Prostate gland (tissue), 2 donors: ENCODE measurements around the gene STK38. TPM values are rescaled to one million over a fixed set of nuclear protein-coding genes. Genes with fewer than 3 reads are reported as not detected.

ENCODE experiments used
- DNase-seq: peaks from one replicate; pipeline ENCODE4 v3.0.0-alpha.2; 2019; ENCODE audit warnings: low spot score
- H3K27ac ChIP-seq, 2 donors: fragments of 200-600 bp; sonication (generic); 2 replicates each; pipeline ENCODE4 v1.5.1; 2017 to 2019
- H3K27me3 ChIP-seq: fragments of 200-600 bp; sonication (generic); replicated peaks from 2 replicates; pipeline ENCODE4 v1.5.1; 2019; ENCODE audit not compliant: insufficient read depth
- H3K36me3 ChIP-seq, 2 donors: fragments of 200-600 bp; sonication (generic); 1 replicate in 1 of 2; 2 replicates in 1 of 2; pipeline versions ENCODE4 v1.5.1 to v1.8.1; 2017 to 2019
- H3K4me1 ChIP-seq: fragments of 200-600 bp; sonication (generic); replicated peaks from 2 replicates; pipeline ENCODE4 v1.5.1; 2019
- H3K4me3 ChIP-seq, 2 donors: fragments of 200-600 bp; sonication (generic); 2 replicates each; pipeline ENCODE4 v1.5.1; 2017 to 2019
- H3K9me3 ChIP-seq: fragments of 200-600 bp; sonication (generic); 2 replicates; pipeline ENCODE4 v1.5.1; 2017
- POLR2A ChIP-seq: fragments of 450-650 bp; IDR thresholded peaks from one replicate; pipeline ENCODE4 v1.6.1; 2016; ENCODE audit warnings: antibody characterized with exemption, mild to moderate bottlenecking
- POLR2AphosphoS5 ChIP-seq: sonication (generic); formaldehyde crosslinking; IDR thresholded peaks from one replicate; pipeline ENCODE4 v1.6.1; 2017; ENCODE audit warnings: antibody characterized with exemption
- WGBS: methylation state at CpG from one replicate; pipeline ENCODE4 v1.1.5; 2018; 5-methylcytosine and 5-hydroxymethylcytosine counted together
- intact Hi-C: fragments of 100-400 bp; cut with DNase I; formaldehyde crosslinking; loops from one replicate; pipeline ENCODE4 v1.14.2; 2022
- total RNA-seq, 2 donors: library from RNA; depleted of rRNA; stranded (reverse); fragments of >200 nt; gene quantifications; one replicate each; pipeline ENCODE4 v1.1.0, GENCODE V29; 2016
- TF ChIP-seq, protein P1 (sequence below), 4 experiments: fragments of 200-600 bp in 2 of 4; fragments of 450-650 bp in 2 of 4; sonication (generic) in 2 of 4; IDR thresholded peaks; 1 replicate in 3 of 4; 2 replicates in 1 of 4; pipeline ENCODE4 v1.5.1; 2016 to 2019; ENCODE audit warnings: antibody characterized with exemption in 4 of 4, mild to moderate bottlenecking in 2 of 4, moderate library complexity in 2 of 4

STK38 gene
- total RNA-seq, 2 donors from 2014 or later, result 16.5 to 17.7 TPM

DNA sequence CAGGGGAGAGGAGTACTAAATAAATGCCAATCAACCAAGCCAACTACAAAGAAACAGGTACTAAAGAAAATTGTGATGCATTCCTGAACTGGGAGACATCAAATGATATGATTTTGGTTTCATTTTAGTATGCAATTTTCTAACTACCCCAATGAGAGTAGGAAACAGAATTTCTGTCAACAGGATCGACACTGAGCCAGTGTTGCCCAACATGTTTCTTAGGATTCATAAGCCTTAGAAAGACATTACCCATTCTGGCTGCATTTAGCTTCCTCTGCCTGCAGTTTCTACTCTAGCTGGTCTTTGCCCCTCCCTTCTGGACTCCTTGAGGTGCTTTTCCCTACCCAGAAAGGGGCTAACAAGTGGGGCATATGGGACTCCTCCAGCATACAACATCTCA lies 54.7 kb downstream of the STK38 start:
- TF ChIP-seq POLR2AphosphoS5 (no peak), POLR2A (no peak)
- TF ChIP-seq, protein P1, sequence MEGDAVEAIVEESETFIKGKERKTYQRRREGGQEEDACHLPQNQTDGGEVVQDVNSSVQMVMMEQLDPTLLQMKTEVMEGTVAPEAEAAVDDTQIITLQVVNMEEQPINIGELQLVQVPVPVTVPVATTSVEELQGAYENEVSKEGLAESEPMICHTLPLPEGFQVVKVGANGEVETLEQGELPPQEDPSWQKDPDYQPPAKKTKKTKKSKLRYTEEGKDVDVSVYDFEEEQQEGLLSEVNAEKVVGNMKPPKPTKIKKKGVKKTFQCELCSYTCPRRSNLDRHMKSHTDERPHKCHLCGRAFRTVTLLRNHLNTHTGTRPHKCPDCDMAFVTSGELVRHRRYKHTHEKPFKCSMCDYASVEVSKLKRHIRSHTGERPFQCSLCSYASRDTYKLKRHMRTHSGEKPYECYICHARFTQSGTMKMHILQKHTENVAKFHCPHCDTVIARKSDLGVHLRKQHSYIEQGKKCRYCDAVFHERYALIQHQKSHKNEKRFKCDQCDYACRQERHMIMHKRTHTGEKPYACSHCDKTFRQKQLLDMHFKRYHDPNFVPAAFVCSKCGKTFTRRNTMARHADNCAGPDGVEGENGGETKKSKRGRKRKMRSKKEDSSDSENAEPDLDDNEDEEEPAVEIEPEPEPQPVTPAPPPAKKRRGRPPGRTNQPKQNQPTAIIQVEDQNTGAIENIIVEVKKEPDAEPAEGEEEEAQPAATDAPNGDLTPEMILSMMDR (IDR thresholded peaks at IDR 0.05), result no peak
- H3K27me3 ChIP-seq, result no peaks in the 10 kb centered on the region
- no peaks in the 10 kb centered on the region for H3K36me3 ChIP-seq
- H3K4me1 ChIP-seq, result no peaks in the 10 kb centered on the region
- no peak overlapping the region for H3K27ac ChIP-seq
- 94% methylated on average over 1 of the region's 1 CpG for WGBS
- no peak overlapping the region for H3K4me3 ChIP-seq
- no peaks in the 10 kb centered on the region for H3K9me3 ChIP-seq
- DNase-seq, result no peak
- intact Hi-C loops, result no loop called here

DNA sequence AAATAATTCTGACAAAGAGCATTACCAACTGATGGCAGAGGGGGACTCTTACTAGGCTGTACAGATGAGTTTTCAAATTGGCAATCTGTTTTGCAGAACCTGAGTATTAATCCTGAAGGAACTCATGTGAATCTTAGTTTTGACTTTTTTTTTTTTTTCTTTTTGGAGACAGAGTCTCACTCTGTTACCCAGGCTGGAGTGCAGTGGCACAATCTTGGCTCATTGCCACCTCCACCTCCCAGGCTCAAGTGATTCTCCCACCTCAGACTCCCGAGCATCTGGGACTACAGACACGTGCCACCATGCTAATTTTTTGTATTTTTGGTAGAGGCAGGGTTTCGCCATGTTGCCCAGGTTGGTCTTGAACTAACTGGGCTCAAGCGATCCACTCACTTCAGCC lies 55.2 kb downstream of the STK38 start:
- H3K4me1 ChIP-seq, result no peaks in the 10 kb centered on the region
- TF ChIP-seq, protein P1 (IDR thresholded peaks at IDR 0.05), result no peak
- TF ChIP-seq POLR2AphosphoS5 (no peak), POLR2A (no peak)
- H3K36me3 ChIP-seq, result no peaks in the 10 kb centered on the region
- H3K4me3 ChIP-seq, result no peak overlapping the region
- 82% methylated on average over 4 of the region's 4 CpGs for WGBS
- no peak overlapping the region for H3K27ac ChIP-seq
- DNase-seq, result no peak
- no peaks in the 10 kb centered on the region for H3K9me3 ChIP-seq
- intact Hi-C loops, result no loop called here
- H3K27me3 ChIP-seq, result no peaks in the 10 kb centered on the region

DNA sequence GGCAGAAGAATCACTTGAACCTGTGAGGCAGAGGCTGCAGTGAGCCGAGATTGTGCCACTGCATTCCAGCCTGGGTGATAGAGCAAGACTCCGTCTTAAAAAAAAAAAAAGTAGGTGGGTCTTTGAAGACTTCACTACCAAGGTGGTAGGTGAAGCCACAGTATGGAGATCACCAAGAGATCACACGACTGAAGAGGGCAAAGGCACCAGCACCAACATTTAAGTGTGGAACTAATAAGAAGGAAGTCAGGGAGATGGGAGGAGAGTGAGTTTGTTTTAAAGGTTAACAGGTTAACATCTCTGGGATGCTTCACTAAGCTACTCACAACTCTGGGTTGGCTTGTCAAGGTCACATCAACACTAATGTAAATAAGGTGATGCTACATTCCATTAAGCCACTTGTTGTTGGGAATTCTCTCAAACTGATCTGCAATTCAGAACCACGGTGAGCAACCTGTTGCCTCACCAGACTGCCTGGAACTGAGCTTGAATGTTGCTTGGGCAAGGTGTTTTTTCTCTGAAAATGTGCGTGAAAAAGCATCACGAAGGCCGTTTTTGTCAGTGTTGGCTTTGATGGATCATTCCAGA lies 55.8 kb downstream of the STK38 start:
- Histone ChIP-seq H3K4me3 (no peak overlapping the region), H3K36me3 (no peaks in the 10 kb centered on the region), H3K27ac (no peak overlapping the region), H3K4me1 (no peaks in the 10 kb centered on the region), H3K9me3 (no peaks in the 10 kb centered on the region), H3K27me3 (no peaks in the 10 kb centered on the region)
- 90% methylated on average over 7 of the region's 7 CpGs for WGBS
- DNase-seq, result no peak
- TF ChIP-seq POLR2AphosphoS5 (no peak), POLR2A (no peak)
- TF ChIP-seq, protein P1 (IDR thresholded peaks at IDR 0.05), result no peak
- intact Hi-C loops, result no loop called here

DNA sequence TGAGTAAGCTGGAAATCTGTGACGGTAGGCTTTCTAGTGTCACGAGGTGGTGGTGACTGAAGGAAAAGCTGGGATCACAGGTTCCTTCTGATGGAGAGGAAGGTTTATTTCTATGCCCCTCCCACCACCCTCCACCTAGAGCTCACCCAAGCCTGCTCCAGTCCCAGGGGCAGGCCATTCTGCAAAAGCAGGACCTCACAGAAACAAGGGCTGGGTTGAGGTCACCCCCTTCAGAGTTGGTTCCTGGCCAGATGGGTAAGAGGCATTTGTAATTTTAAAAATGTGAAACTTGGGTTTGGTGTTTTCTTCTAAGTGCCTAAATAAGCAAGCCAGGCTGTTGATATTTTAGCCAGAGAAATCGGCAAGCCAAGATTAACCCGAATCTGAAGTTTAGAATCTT lies 57.9 kb downstream of the STK38 start:
- no peaks in the 10 kb centered on the region for H3K4me1 ChIP-seq
- WGBS, result 83% methylated on average over 4 of the region's 4 CpGs
- no peak for TF ChIP-seq POLR2AphosphoS5
- no peak for TF ChIP-seq POLR2A
- TF ChIP-seq, protein P1 (IDR thresholded peaks at IDR 0.05), result no peak
- no peak overlapping the region for H3K4me3 ChIP-seq
- DNase-seq, result no peak
- H3K27me3 ChIP-seq, result no peaks in the 10 kb centered on the region
- intact Hi-C loops, result no loop called here
- no peak overlapping the region for H3K27ac ChIP-seq
- H3K9me3 ChIP-seq, result no peaks in the 10 kb centered on the region
- H3K36me3 ChIP-seq, result no peaks in the 10 kb centered on the region

DNA sequence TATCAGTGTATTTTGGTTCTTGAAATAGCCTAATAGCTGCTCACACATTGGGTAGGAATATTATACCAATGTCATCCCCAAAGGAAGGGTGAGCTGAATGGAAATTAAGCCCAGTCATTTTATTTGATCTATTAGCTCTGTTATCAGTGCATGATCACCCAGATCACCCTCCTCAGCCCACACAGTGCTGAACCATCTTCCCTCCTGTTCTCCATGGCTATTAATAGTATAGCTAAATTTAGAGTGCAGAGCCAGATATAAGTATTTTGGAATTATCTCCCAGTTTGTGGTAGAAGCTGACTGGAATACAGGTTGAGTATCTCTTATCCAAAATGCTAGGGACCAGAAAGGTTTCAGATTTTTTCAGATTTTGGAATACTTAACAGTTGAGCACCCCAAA lies 59.1 kb downstream of the STK38 start:
- no peaks in the 10 kb centered on the region for H3K9me3 ChIP-seq
- H3K27me3 ChIP-seq, result no peaks in the 10 kb centered on the region
- no peaks in the 10 kb centered on the region for H3K4me1 ChIP-seq
- no peak for DNase-seq
- H3K36me3 ChIP-seq, result no peaks in the 10 kb centered on the region
- TF ChIP-seq POLR2A (no peak), POLR2AphosphoS5 (no peak)
- TF ChIP-seq, protein P1 (IDR thresholded peaks at IDR 0.05), result no peak
- H3K27ac ChIP-seq, result no peak overlapping the region
- intact Hi-C loops, result no loop called here
- H3K4me3 ChIP-seq, result no peak overlapping the region
